DOHH2 (cell line): ENCODE measurements around the gene IGF1R.

Experiments
- EZH2phosphoT487 ChIP-seq: fragments of 200-600 bp; sonication (generic); IDR thresholded peaks from 2 replicates; pipeline ENCODE4 v1.6.1; 2017; ENCODE audit warnings: borderline replicate concordance, mild to moderate bottlenecking, antibody characterized with exemption, low read length, moderate library complexity, mixed read lengths
- TF ChIP-seq, protein P1 (sequence below): fragments of 200-600 bp; sonication (generic); IDR thresholded peaks from one replicate; pipeline ENCODE4 v1.5.1; 2014; ENCODE audit warnings: antibody characterized with exemption, mild to moderate bottlenecking, low read depth, low read length; ENCODE audit not compliant: poor library complexity, severe bottlenecking

DNA sequence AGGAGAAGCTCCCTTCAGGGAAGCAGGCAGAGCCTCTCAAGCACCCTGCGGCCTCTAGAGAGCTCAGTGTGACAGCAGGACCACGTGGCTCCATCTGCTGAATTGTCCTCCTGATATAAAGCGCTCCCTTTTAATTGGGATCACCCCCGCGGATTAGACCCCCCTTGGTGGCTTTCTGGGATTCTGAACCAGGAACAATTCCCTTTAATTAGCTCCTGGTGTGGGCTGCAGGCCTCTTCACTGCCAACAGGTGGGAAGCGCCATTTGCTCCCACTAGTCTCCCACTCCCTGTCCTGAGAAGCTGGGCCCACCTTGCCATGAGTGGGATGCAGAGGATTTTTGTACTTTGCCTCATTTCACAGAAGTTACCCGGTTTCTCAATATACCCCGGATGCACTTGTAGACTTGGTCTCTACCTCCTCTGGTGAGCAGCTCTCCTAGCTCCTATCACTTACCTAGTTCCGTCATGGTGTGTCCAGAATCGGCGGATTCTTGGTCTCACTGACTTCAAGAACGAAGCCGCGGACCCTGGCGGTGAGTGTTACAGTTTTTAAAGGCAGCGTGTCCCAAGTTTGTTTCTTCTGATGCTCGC lies 358.7 kb downstream of the IGF1R start:
- TF ChIP-seq, protein P1, sequence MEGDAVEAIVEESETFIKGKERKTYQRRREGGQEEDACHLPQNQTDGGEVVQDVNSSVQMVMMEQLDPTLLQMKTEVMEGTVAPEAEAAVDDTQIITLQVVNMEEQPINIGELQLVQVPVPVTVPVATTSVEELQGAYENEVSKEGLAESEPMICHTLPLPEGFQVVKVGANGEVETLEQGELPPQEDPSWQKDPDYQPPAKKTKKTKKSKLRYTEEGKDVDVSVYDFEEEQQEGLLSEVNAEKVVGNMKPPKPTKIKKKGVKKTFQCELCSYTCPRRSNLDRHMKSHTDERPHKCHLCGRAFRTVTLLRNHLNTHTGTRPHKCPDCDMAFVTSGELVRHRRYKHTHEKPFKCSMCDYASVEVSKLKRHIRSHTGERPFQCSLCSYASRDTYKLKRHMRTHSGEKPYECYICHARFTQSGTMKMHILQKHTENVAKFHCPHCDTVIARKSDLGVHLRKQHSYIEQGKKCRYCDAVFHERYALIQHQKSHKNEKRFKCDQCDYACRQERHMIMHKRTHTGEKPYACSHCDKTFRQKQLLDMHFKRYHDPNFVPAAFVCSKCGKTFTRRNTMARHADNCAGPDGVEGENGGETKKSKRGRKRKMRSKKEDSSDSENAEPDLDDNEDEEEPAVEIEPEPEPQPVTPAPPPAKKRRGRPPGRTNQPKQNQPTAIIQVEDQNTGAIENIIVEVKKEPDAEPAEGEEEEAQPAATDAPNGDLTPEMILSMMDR: no peak
- no peak for TF ChIP-seq EZH2phosphoT487
